HCT116 (cell line): Measurements from ENCODE around the gene B3GALT5.

Source experiments
- CBX3 ChIP-seq: IDR thresholded peaks from 2 replicates; pipeline ENCODE4 v1.6.1; 2012; ENCODE audit warnings: low read depth
- CEBPB ChIP-seq: IDR thresholded peaks from 2 replicates; pipeline ENCODE4 v1.6.1; 2012; ENCODE audit warnings: low read depth
- ELF1 ChIP-seq: IDR thresholded peaks from 2 replicates; pipeline ENCODE4 v1.6.1; 2012; ENCODE audit warnings: low read depth, borderline replicate concordance
- EZH2 ChIP-seq: fragments of 200-600 bp; sonication (generic); IDR thresholded peaks from 2 replicates; pipeline ENCODE4 v1.6.1; 2017; ENCODE audit warnings: antibody characterized with exemption, mixed run types
- EZH2phosphoT487 ChIP-seq: fragments of 200-600 bp; IDR thresholded peaks from 2 replicates; pipeline ENCODE4 v1.6.1; 2018; ENCODE audit warnings: antibody characterized with exemption, borderline replicate concordance
- FOSL1 ChIP-seq: IDR thresholded peaks from 2 replicates; pipeline ENCODE4 v1.6.1; 2012; ENCODE audit warnings: low read depth
- JUND ChIP-seq: IDR thresholded peaks from 2 replicates; pipeline ENCODE4 v1.6.1; 2012
- POLR2A ChIP-seq: IDR thresholded peaks from 2 replicates; pipeline ENCODE4 v1.7.0; 2011; ENCODE audit warnings: borderline replicate concordance; ENCODE audit not compliant: insufficient read depth, insufficient read length; ENCODE audit errors: extremely low read depth
- POLR2AphosphoS5 ChIP-seq: IDR thresholded peaks from 2 replicates; pipeline ENCODE4 v1.6.1; 2011; ENCODE audit warnings: mild to moderate bottlenecking, low read depth, low read length, moderate library complexity
- RAD21 ChIP-seq: IDR thresholded peaks from 2 replicates; pipeline ENCODE4 v1.6.1; 2012; ENCODE audit warnings: low read depth, mild to moderate bottlenecking
- SIN3A ChIP-seq: IDR thresholded peaks from 2 replicates; pipeline ENCODE4 v1.6.1; 2012; ENCODE audit warnings: low read depth
- TF ChIP-seq, protein P1 (sequence below), 3 experiments: fragments of 200-600 bp in 1 of 3; sonication (generic) in 1 of 3; IDR thresholded peaks in 2 of 3; conservative IDR thresholded peaks in 1 of 3; 2 replicates each; pipeline ENCODE4 v1.5.1; 2012 to 2017; ENCODE audit warnings: low read depth in 2 of 3, low read length in 2 of 3, antibody characterized with exemption in 1 of 3, borderline replicate concordance in 1 of 3, control low read depth in 1 of 3, mild to moderate bottlenecking in 1 of 3, mixed read lengths in 1 of 3, mixed run types in 1 of 3, moderate library complexity in 1 of 3; ENCODE audit not compliant: insufficient read depth in 1 of 3
- TF ChIP-seq, protein P2 (sequence below): IDR thresholded peaks from 2 replicates; pipeline ENCODE4 v1.6.1; 2012; ENCODE audit warnings: low read depth
- TF ChIP-seq, protein P3 (sequence below): IDR thresholded peaks from 2 replicates; pipeline ENCODE4 v1.6.1; 2011; ENCODE audit warnings: mild to moderate bottlenecking, low read length, moderate library complexity; ENCODE audit not compliant: insufficient replicate concordance; ENCODE audit errors: extremely low read depth

DNA sequence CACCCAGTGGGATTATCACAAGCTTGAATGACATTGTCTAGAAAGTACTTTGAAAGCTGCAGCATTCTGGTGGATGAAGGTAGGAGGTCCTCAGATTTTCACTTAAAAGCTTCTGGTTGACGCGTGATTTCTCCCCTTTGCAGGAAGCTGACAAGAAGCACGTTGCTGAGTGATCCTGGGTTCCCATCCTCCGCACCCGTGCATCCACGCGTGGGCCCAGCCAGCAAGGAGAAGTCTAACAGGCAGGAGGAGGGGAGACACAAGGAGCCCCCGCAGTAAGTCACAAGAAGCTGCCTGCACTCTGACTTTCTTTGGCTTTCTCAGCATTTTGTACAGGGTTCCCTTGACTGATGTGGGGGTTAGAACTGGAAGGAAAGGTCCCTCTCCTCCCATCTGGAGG lies 7.8 kb upstream of the B3GALT5 start:
- TF ChIP-seq, protein P1, sequence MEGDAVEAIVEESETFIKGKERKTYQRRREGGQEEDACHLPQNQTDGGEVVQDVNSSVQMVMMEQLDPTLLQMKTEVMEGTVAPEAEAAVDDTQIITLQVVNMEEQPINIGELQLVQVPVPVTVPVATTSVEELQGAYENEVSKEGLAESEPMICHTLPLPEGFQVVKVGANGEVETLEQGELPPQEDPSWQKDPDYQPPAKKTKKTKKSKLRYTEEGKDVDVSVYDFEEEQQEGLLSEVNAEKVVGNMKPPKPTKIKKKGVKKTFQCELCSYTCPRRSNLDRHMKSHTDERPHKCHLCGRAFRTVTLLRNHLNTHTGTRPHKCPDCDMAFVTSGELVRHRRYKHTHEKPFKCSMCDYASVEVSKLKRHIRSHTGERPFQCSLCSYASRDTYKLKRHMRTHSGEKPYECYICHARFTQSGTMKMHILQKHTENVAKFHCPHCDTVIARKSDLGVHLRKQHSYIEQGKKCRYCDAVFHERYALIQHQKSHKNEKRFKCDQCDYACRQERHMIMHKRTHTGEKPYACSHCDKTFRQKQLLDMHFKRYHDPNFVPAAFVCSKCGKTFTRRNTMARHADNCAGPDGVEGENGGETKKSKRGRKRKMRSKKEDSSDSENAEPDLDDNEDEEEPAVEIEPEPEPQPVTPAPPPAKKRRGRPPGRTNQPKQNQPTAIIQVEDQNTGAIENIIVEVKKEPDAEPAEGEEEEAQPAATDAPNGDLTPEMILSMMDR (IDR thresholded peaks at IDR 0.05 in 2 of 3, conservative IDR thresholded peaks at IDR 0.05 in 1 of 3; ENCODE audit: borderline replicate concordance in 1 of 3, insufficient read depth in 1 of 3, low read depth in 2 of 3, low read length in 2 of 3): no peak
- TF ChIP-seq FOSL1: no peak
- TF ChIP-seq, protein P2, sequence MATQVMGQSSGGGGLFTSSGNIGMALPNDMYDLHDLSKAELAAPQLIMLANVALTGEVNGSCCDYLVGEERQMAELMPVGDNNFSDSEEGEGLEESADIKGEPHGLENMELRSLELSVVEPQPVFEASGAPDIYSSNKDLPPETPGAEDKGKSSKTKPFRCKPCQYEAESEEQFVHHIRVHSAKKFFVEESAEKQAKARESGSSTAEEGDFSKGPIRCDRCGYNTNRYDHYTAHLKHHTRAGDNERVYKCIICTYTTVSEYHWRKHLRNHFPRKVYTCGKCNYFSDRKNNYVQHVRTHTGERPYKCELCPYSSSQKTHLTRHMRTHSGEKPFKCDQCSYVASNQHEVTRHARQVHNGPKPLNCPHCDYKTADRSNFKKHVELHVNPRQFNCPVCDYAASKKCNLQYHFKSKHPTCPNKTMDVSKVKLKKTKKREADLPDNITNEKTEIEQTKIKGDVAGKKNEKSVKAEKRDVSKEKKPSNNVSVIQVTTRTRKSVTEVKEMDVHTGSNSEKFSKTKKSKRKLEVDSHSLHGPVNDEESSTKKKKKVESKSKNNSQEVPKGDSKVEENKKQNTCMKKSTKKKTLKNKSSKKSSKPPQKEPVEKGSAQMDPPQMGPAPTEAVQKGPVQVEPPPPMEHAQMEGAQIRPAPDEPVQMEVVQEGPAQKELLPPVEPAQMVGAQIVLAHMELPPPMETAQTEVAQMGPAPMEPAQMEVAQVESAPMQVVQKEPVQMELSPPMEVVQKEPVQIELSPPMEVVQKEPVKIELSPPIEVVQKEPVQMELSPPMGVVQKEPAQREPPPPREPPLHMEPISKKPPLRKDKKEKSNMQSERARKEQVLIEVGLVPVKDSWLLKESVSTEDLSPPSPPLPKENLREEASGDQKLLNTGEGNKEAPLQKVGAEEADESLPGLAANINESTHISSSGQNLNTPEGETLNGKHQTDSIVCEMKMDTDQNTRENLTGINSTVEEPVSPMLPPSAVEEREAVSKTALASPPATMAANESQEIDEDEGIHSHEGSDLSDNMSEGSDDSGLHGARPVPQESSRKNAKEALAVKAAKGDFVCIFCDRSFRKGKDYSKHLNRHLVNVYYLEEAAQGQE: no peak
- TF ChIP-seq CEBPB: no peak
- no peak for TF ChIP-seq EZH2phosphoT487
- no peak for TF ChIP-seq SIN3A
- no peak for TF ChIP-seq JUND
- TF ChIP-seq ELF1: no peak
- TF ChIP-seq RAD21: no peak
- TF ChIP-seq CBX3: no peak
- no peak for TF ChIP-seq POLR2A
- TF ChIP-seq POLR2AphosphoS5: no peak
- TF ChIP-seq, protein P3, sequence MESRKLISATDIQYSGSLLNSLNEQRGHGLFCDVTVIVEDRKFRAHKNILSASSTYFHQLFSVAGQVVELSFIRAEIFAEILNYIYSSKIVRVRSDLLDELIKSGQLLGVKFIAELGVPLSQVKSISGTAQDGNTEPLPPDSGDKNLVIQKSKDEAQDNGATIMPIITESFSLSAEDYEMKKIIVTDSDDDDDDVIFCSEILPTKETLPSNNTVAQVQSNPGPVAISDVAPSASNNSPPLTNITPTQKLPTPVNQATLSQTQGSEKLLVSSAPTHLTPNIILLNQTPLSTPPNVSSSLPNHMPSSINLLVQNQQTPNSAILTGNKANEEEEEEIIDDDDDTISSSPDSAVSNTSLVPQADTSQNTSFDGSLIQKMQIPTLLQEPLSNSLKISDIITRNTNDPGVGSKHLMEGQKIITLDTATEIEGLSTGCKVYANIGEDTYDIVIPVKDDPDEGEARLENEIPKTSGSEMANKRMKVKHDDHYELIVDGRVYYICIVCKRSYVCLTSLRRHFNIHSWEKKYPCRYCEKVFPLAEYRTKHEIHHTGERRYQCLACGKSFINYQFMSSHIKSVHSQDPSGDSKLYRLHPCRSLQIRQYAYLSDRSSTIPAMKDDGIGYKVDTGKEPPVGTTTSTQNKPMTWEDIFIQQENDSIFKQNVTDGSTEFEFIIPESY: no peak
- no peak for TF ChIP-seq EZH2
